GM21825 (cell line): ENCODE results near the gene BSND.

Experiments
- ATAC-seq: cut with Tn5 transposase; IDR thresholded peaks from one replicate; pipeline ENCODE4 v1.9.1; 2021; ENCODE audit warnings: mild to moderate bottlenecking, moderate library complexity; ENCODE audit not compliant: unreplicated experiment

BSND gene

GRCh38 chr1:55060133-55060999 lies 61.6 kb downstream of the BSND start:
- ATAC-seq = no peak

GRCh38 chr1:55061000-55061705 lies 62.4 kb downstream of the BSND start:
- ATAC-seq = no peak
